ENCODE data around the gene NTMT1.

NTMT1 gene

DNA sequence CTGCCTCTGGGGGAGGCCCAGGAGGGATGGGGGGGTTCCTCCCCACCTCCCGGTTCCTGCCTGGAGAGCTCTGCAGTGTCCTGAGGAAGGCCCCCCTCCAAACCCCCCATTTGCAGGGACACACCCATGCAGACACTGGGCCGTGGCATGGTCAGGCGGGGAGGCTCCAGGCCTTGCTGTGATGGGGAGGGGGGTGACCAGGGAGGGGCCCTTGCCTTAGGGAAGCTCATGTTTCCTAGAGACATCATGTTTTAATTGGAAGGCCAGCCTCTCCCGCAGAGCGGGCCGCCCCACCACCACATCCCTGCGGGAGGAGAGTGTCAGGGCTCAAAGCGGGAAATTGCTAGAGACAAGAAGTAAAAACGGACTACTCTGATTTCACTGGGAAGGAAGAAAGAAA is 51.5 kb downstream of the NTMT1 start:
- no peak for DNase-seq (ENCODE audit: low read depth, low spot score)

DNA sequence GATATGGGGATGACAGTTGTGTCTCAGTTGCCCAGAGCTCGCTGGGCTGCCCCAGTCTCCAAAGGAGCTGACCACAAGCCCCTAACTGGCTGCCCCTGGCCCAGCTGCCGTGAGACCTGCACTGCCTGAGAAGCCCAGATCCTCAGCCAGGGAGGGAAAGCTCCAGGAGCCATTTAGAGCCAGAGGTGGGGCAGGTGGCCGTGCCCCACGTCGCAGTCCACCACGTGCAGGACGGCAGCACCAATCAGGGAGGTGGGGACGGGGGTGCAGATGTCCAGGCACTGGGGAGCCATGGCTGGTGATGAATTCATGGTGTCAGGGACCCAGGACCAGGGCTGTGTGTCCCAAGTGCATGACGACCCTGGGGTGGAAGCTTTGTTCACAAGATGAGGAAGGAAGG is 52.9 kb downstream of the NTMT1 start:
- no peak for DNase-seq (ENCODE audit: low read depth, low spot score)

DNA sequence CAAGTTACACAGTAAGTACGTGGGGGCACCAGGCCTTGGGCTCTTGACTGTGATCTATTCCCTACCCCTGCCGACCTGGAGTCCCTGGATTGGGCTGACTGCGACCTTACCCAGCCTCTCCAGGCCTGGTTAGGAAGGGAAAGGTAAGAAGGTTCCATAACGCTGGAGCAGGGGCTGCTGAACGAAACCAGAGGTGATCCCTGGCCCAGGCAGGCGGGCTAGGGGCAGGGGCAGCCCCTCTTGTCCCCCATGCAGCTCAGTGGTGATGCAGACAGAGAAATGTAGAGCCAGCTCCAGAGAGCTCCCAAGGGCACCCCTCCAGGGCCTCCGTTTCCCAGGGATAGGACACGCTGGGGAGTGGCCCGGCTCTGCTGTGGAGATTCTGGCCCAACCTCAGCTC is 53.6 kb downstream of the NTMT1 start:
- no peak for DNase-seq (ENCODE audit: low read depth, low spot score)

- no peak for DNase-seq (ENCODE audit: low read depth, low spot score)
These were observed 56.0 kb downstream of the NTMT1 start for GRCh38 chr9:129681924-129682323.

- no peak for DNase-seq (ENCODE audit: low read depth, low spot score)
These were observed 56.4 kb downstream of the NTMT1 start for GRCh38 chr9:129682381-129682780.

DNA sequence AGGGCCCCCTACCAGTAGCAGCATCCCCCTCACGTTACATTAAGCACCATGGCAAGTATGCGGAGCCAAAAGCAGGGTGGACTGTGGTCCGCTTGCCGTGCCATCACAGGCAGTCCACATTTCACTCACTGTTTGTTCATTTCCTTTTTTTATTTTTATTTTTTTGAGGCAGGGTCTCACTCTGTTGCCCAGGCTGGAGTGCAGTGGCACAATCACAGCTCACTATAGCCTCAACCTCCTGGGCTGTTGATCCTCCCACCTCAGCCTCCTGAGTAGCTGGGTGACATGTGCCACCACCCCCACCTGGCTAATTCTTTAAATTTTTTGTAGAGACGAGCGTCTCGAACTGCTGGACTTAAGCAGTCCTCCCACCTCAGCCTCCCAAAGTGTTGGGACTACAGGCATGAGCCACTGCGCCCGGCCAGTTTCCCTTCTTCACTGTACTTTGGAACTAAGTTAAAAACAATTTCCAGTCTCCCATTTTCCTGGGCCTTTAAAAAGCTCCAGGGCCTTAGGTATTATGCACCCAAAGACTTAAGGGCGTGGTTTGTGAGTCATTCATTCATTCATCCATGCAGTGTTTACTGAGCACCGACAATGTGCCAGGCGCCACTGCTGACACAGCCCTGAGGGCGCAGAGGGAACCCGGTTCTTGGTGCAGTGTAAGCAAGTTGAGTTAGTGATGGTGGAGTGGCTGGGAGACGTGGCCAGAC is 59.4 kb downstream of the NTMT1 start:
- DNase-seq (ENCODE audit: low read depth, low spot score), result no peak
